Prostate gland (tissue), 2 donors: ENCODE data around the gene GPR142. TPM values are rescaled to one million over a fixed set of nuclear protein-coding genes. Genes with fewer than 3 reads are reported as not detected.
A peak's percentile ranks its signal among the peaks of the same experiment; 100 is the strongest.

Source experiments
- DNase-seq: peaks from one replicate; pipeline ENCODE4 v3.0.0-alpha.2; 2019; ENCODE audit warnings: low spot score
- H3K27ac ChIP-seq, 2 donors: fragments of 200-600 bp; sonication (generic); 2 replicates each; pipeline ENCODE4 v1.5.1; 2017 to 2019
- H3K27me3 ChIP-seq: fragments of 200-600 bp; sonication (generic); replicated peaks from 2 replicates; pipeline ENCODE4 v1.5.1; 2019; ENCODE audit not compliant: insufficient read depth
- H3K36me3 ChIP-seq, 2 donors: fragments of 200-600 bp; sonication (generic); 1 replicate in 1 of 2; 2 replicates in 1 of 2; pipeline versions ENCODE4 v1.5.1 to v1.8.1; 2017 to 2019
- H3K4me1 ChIP-seq: fragments of 200-600 bp; sonication (generic); replicated peaks from 2 replicates; pipeline ENCODE4 v1.5.1; 2019
- H3K4me3 ChIP-seq, 2 donors: fragments of 200-600 bp; sonication (generic); 2 replicates each; pipeline ENCODE4 v1.5.1; 2017 to 2019
- H3K9me3 ChIP-seq: fragments of 200-600 bp; sonication (generic); 2 replicates; pipeline ENCODE4 v1.5.1; 2017
- CTCF ChIP-seq, 4 experiments: fragments of 200-600 bp in 2 of 4; fragments of 450-650 bp in 2 of 4; sonication (generic) in 2 of 4; IDR thresholded peaks; 1 replicate in 3 of 4; 2 replicates in 1 of 4; pipeline ENCODE4 v1.5.1; 2016 to 2019; ENCODE audit warnings: antibody characterized with exemption in 4 of 4, mild to moderate bottlenecking in 2 of 4, moderate library complexity in 2 of 4
- POLR2A ChIP-seq: fragments of 450-650 bp; IDR thresholded peaks from one replicate; pipeline ENCODE4 v1.6.1; 2016; ENCODE audit warnings: antibody characterized with exemption, mild to moderate bottlenecking
- POLR2AphosphoS5 ChIP-seq: sonication (generic); formaldehyde crosslinking; IDR thresholded peaks from one replicate; pipeline ENCODE4 v1.6.1; 2017; ENCODE audit warnings: antibody characterized with exemption
- WGBS: methylation state at CpG from one replicate; pipeline ENCODE4 v1.1.5; 2018; 5-methylcytosine and 5-hydroxymethylcytosine counted together
- intact Hi-C: fragments of 100-400 bp; cut with DNase I; formaldehyde crosslinking; loops from one replicate; pipeline ENCODE4 v1.14.2; 2022
- total RNA-seq, 2 donors: library from RNA; depleted of rRNA; stranded (reverse); fragments of >200 nt; gene quantifications; one replicate each; pipeline ENCODE4 v1.1.0, GENCODE V29; 2016

Gene GPR142
- total RNA-seq: 1 to 10 TPM in 1 of 2 donors, not detected in 1; 3.6 TPM

GRCh38 chr17:74367206-74367605 is at the start of gene GPR142:
TSS of gene GPR142 (plus strand) at chr17:74367506. CDS start at chr17:74369541, 2,035 bp downstream.
- Histone ChIP-seq H3K36me3 (no peaks in the 10 kb centered on the region), H3K27me3 (no peaks in the 10 kb centered on the region), H3K9me3 (no peaks in the 10 kb centered on the region), H3K27ac (no peak within 1 kb of the TSS), H3K4me3 (no peak within 1 kb of the TSS), H3K4me1 (no peaks in the 10 kb centered on the region)
- DNase-seq: no peak
- TF ChIP-seq CTCF (IDR thresholded peaks at IDR 0.05) (no peak), POLR2AphosphoS5 (no peak), POLR2A (no peak)
- whole genome bisulfite sequencing: 87% methylated on average over 5 of the region's 5 CpGs
- intact Hi-C loops: loop anchor here (5.0 kb wide), 1 partner anchor 155 kb away; the partner anchor contains the start of gene TTYH2

GRCh38 chr17:74318391-74318790 is 48.9 kb upstream of the GPR142 start:
- H3K27ac ChIP-seq: no peak overlapping the region
- TF ChIP-seq POLR2AphosphoS5: no peak
- no peak for TF ChIP-seq CTCF (IDR thresholded peaks at IDR 0.05)
- no peak for TF ChIP-seq POLR2A
- H3K27me3 ChIP-seq: no peaks in the 10 kb centered on the region
- DNase-seq: no peak
- no peaks in the 10 kb centered on the region for H3K9me3 ChIP-seq
- H3K4me1 ChIP-seq: no peaks in the 10 kb centered on the region
- H3K4me3 ChIP-seq: no peak overlapping the region
- intact Hi-C loops: no loop called here
- WGBS: 90% methylated on average over 10 of the region's 10 CpGs
- no peaks in the 10 kb centered on the region for H3K36me3 ChIP-seq

GRCh38 chr17:74324521-74324920 is 42.8 kb upstream of the GPR142 start:
- intact Hi-C loops: no loop called here
- peaks cover 12% of the 10 kb centered on the region for H3K4me1 ChIP-seq
- no peaks in the 10 kb centered on the region for H3K36me3 ChIP-seq
- H3K9me3 ChIP-seq: no peaks in the 10 kb centered on the region
- TF ChIP-seq CTCF (IDR thresholded peaks at IDR 0.05) (no peak), POLR2AphosphoS5 (no peak), POLR2A (no peak)
- no peak overlapping the region for H3K27ac ChIP-seq
- no peaks in the 10 kb centered on the region for H3K27me3 ChIP-seq
- WGBS: 85% methylated on average over 6 of the region's 6 CpGs
- H3K4me3 ChIP-seq: no peak overlapping the region
- no peak for DNase-seq

- Histone ChIP-seq H3K27ac (no peak overlapping the region), H3K9me3 (no peaks in the 10 kb centered on the region), H3K27me3 (no peaks in the 10 kb centered on the region), H3K4me3 (no peak overlapping the region), H3K36me3 (no peaks in the 10 kb centered on the region), H3K4me1 (peaks cover 12% of the 10 kb centered on the region)
- TF ChIP-seq CTCF (IDR thresholded peaks at IDR 0.05): no peak
- TF ChIP-seq POLR2AphosphoS5: no peak
- no peak for TF ChIP-seq POLR2A
- WGBS: 42% methylated on average over 11 of the region's 11 CpGs
- DNase-seq: no peak
- intact Hi-C loops: no loop called here
Measured at GRCh38 chr17:74325376-74325742, 41.9 kb upstream of the GPR142 start.

GRCh38 chr17:74325743-74326379 is 41.4 kb upstream of the GPR142 start, which contains the start of gene KIF19:
TSS of gene KIF19 (plus strand) at chr17:74326226. CDS start at chr17:74326350, 124 bp downstream.
- H3K27me3 ChIP-seq: no peaks in the 10 kb centered on the region
- H3K36me3 ChIP-seq: no peaks in the 10 kb centered on the region
- TF ChIP-seq POLR2A (no peak), CTCF (IDR thresholded peaks at IDR 0.05) (no peak), POLR2AphosphoS5 (no peak)
- H3K4me1 ChIP-seq: peaks cover 12% of the 10 kb centered on the region
- intact Hi-C loops: no loop called here
- no peak within 1 kb of the TSS for H3K27ac ChIP-seq
- H3K4me3 ChIP-seq: peak within 1 kb of the TSS; percentile 3 to 27
- H3K9me3 ChIP-seq: no peaks in the 10 kb centered on the region
- no peak for DNase-seq
- 6% methylated on average over 28 of the region's 73 CpGs for WGBS
